K562 (cell line): ENCODE results near the gene VAT1L. TPM values are rescaled to one million over a fixed set of nuclear protein-coding genes. Genes with fewer than 3 reads are reported as not detected.

ENCODE experiments used
- ATAC-seq: fragments of 200-7000 bp; cut with Tn5 transposase; 3 replicates; pipeline ENCODE4 v1.9.1; 2020; ENCODE audit warnings: moderate library complexity
- BruUV-seq: library from RNA; stranded (reverse); fragments of 400-500 nt; replicated peaks from 2 replicates; lab custom pipeline; 2021; lab: Mats Ljungman, UMichigan
- CTCF ChIA-PET: fragments of 300-600 bp; formaldehyde crosslinking; extraction: SDS; loops from one replicate; lab custom pipeline; 2021; ENCODE audit warnings: low intra/inter-chr PET ratio; lab: Yijun Ruan, JAX
- POLR2A ChIA-PET: fragments of 300-600, 350-650 bp; sonication (Branson Sonifier 250); formaldehyde crosslinking; extraction: SDS; loops from one replicate; lab custom pipeline; 2021; ENCODE audit warnings: antibody characterized with exemption, inconsistent platforms; lab: Yijun Ruan, JAX
- DNase-seq, 4 experiments: peaks; one replicate each; pipeline versions ENCODE4 v3.0.0 to v3.0.0-alpha.2; 2011 to 2018; ENCODE audit warnings: low spot score in 3 of 4, mixed read lengths in 3 of 4; ENCODE audit errors: extremely low read depth in 1 of 4
- FAIRE-seq: peaks from 2 replicates; lab custom pipeline; 2011; peaks lifted over from hg19 to GRCh38; lab: Jason Lieb, UNC
- H2AFZ ChIP-seq: 2 replicates; pipeline ENCODE4 v1.6.0; 2011; ENCODE audit warnings: low read depth, low read length, control low read depth, inconsistent platforms
- H3K27ac ChIP-seq: fragments of 200-600 bp; 3 replicates; pipeline ENCODE4 v1.8.0; 2011; ENCODE audit warnings: low read depth, mild to moderate bottlenecking, control low read depth, inconsistent platforms, low read length, moderate library complexity, mixed read lengths; ENCODE audit errors: extremely low read depth
- H3K27me3 ChIP-seq, 2 experiments: fragments of 300-600 bp in 1 of 2; 2 replicates in 1 of 2; 3 replicates in 1 of 2; pipeline versions ENCODE4 v1.6.0 to v1.8.0; 2011; ENCODE audit warnings: inconsistent platforms in 2 of 2, low read length in 2 of 2, mild to moderate bottlenecking in 1 of 2, mixed read lengths in 1 of 2, moderate library complexity in 1 of 2; ENCODE audit not compliant: control insufficient read depth in 2 of 2, insufficient read depth in 2 of 2
- H3K36me3 ChIP-seq: fragments of 300-600 bp; 3 replicates; pipeline ENCODE4 v1.8.0; 2011; ENCODE audit warnings: mild to moderate bottlenecking, low read length, inconsistent platforms; ENCODE audit not compliant: control insufficient read depth, insufficient read depth
- H3K4me1 ChIP-seq, 2 experiments: fragments of 200-600 bp in 1 of 2; replicated peaks in 1 of 2; 2 replicates in 1 of 2; 3 replicates in 1 of 2; pipeline versions ENCODE4 v1.5.1 to v1.8.0; 2011; ENCODE audit warnings: inconsistent platforms in 2 of 2, low read length in 2 of 2, mild to moderate bottlenecking in 1 of 2, mixed read lengths in 1 of 2, moderate library complexity in 1 of 2; ENCODE audit not compliant: control insufficient read depth in 2 of 2, insufficient read depth in 2 of 2
- H3K4me2 ChIP-seq: 2 replicates; pipeline ENCODE4 v1.6.1; 2011; ENCODE audit warnings: low read length, control low read depth, inconsistent platforms, mixed read lengths; ENCODE audit not compliant: insufficient read depth
- H3K4me3 ChIP-seq: fragments of 200-600 bp; sonication (generic), shearing (Covaris generic); 2 replicates; pipeline ENCODE4 v1.5.1; 2016; ENCODE audit warnings: control low read depth, inconsistent platforms
- H3K79me2 ChIP-seq: fragments of 200-600 bp; 3 replicates; pipeline ENCODE4 v1.8.0; 2011; ENCODE audit warnings: low read length, inconsistent platforms; ENCODE audit not compliant: control insufficient read depth, insufficient read depth
- H3K9ac ChIP-seq, 2 experiments: 2 replicates each; pipeline versions ENCODE4 v1.6.0 to v1.6.1; 2011; ENCODE audit warnings: low read depth in 2 of 2, low read length in 2 of 2, control low read depth in 1 of 2, inconsistent platforms in 1 of 2, mild to moderate bottlenecking in 1 of 2, mixed read lengths in 1 of 2; ENCODE audit not compliant: insufficient read depth in 1 of 2
- H3K9me1 ChIP-seq: one replicate; pipeline ENCODE4 v1.6.0; 2011; ENCODE audit warnings: inconsistent platforms, mild to moderate bottlenecking, low read length, moderate library complexity; ENCODE audit not compliant: control insufficient read depth, insufficient read depth
- H3K9me3 ChIP-seq: replicated peaks from 2 replicates; pipeline ENCODE4 v1.5.1; 2011; ENCODE audit warnings: low read depth, low read length, inconsistent platforms; ENCODE audit not compliant: control insufficient read depth, insufficient read depth
- H4K20me1 ChIP-seq: replicated peaks from 2 replicates; pipeline ENCODE4 v1.6.1; 2011; ENCODE audit warnings: low read length, inconsistent platforms, mixed read lengths; ENCODE audit not compliant: control insufficient read depth, insufficient read depth
- ADNP ChIP-seq: fragments of 200-800 bp; sonication (Bioruptor generic); IDR thresholded peaks from 2 replicates; pipeline ENCODE4 v1.6.1; 2016; ENCODE audit warnings: missing genetic modification characterization, missing compliant biosample characterization
- EGR1 ChIP-seq: fragments of 450-650 bp; conservative IDR thresholded peaks from 2 replicates; pipeline ENCODE4 v1.6.1; 2017; ENCODE audit warnings: mild to moderate bottlenecking
- JUN ChIP-seq, 2 experiments: sonication (generic) in 1 of 2; formaldehyde crosslinking in 1 of 2; IDR thresholded peaks; 2 replicates each; pipeline versions ENCODE4 v1.6.1 to v1.8.0; 2012 to 2022; ENCODE audit warnings: borderline replicate concordance in 2 of 2, mild to moderate bottlenecking in 2 of 2, improper control_type of control experiment in 1 of 2, low read depth in 1 of 2, low read length in 1 of 2, missing genetic modification reagents in 1 of 2
- JUND ChIP-seq, 2 experiments: IDR thresholded peaks; 2 replicates in 1 of 2; 3 replicates in 1 of 2; pipeline ENCODE4 v1.6.1; 2011; ENCODE audit warnings: borderline replicate concordance in 2 of 2, low read depth in 2 of 2, low read length in 2 of 2, improper control_type of control experiment in 1 of 2, missing biosample characterization in 1 of 2, missing genetic modification characterization in 1 of 2, missing genetic modification reagents in 1 of 2
- LCOR ChIP-seq: sonication (generic); formaldehyde crosslinking; IDR thresholded peaks from 2 replicates; pipeline ENCODE4 v1.8.0; 2022; ENCODE audit warnings: mild to moderate bottlenecking, missing genetic modification reagents
- PBX2 ChIP-seq, 2 experiments: IDR thresholded peaks in 1 of 2; conservative IDR thresholded peaks in 1 of 2; 2 replicates each; pipeline ENCODE4 v1.6.1; 2016; ENCODE audit warnings: low read depth in 2 of 2, mild to moderate bottlenecking in 1 of 2, missing compliant biosample characterization in 1 of 2, missing genetic modification characterization in 1 of 2, moderate library complexity in 1 of 2
- POLR2B ChIP-seq: fragments of 450-650 bp; IDR thresholded peaks from 2 replicates; pipeline ENCODE4 v1.6.1; 2018; ENCODE audit warnings: low read depth; ENCODE audit not compliant: partially characterized antibody
- RERE ChIP-seq: sonication (generic); formaldehyde crosslinking; IDR thresholded peaks from 2 replicates; pipeline ENCODE4 v1.8.0; 2023; ENCODE audit warnings: missing genetic modification reagents, mild to moderate bottlenecking, borderline replicate concordance
- RFX5 ChIP-seq: IDR thresholded peaks from 2 replicates; pipeline ENCODE4 v1.6.1; 2011; ENCODE audit warnings: low read depth, mild to moderate bottlenecking, improper control_type of control experiment, low read length
- THRAP3 ChIP-seq: fragments of 450-650 bp; IDR thresholded peaks from 2 replicates; pipeline ENCODE4 v1.6.1; 2016; ENCODE audit warnings: mild to moderate bottlenecking, inconsistent platforms, borderline replicate concordance
- ZNF764 ChIP-seq: fragments of 250-450 bp; sonication (Bioruptor Pico); IDR thresholded peaks from 2 replicates; pipeline ENCODE4 v1.4.0; 2020; ENCODE audit warnings: low read depth, mild to moderate bottlenecking, moderate library complexity
- WGBS: fragments of 100-300 bp; shearing (Covaris generic); methylation state at CpG from one replicate; pipeline ENCODE4 v1.1.6; 2016; ENCODE audit warnings: low coverage, mixed read lengths; ENCODE audit not compliant: insufficient coverage; ENCODE audit errors: missing lambda C conversion rate; 5-methylcytosine and 5-hydroxymethylcytosine counted together
- in situ Hi-C: fragments of 300-500 bp; cut with MboI; formaldehyde crosslinking; loops from 4 replicates; pipeline ENCODE4 v1.15.0; 2018; ENCODE audit warnings: inconsistent platforms, mixed read lengths
- intact Hi-C: fragments of 100-400 bp; cut with micrococcal nuclease; formaldehyde crosslinking; loops from 2 replicates; pipeline ENCODE4 v1.14.2; 2022
- polyA plus RNA-seq, 8 experiments: library from polyadenylated mRNA; depleted of rRNA in 4 of 8; stranded (reverse) in 5 of 8; unstranded in 3 of 8; fragments of >200 nt; fragmentation: Nextera tagmentation in 2 of 8; fragmentation: Illumina TruSeq in 1 of 8; extraction: Ambion mirVana in 2 of 8; extraction: Trizol in 1 of 8; gene quantifications; 2 replicates each; pipeline versions ENCODE4 v1.2.1 to v1.2.3, GENCODE V29; 2011 to 2014; ENCODE audit warnings: inconsistent platforms in 1 of 8, missing spikeins in 1 of 8
- total RNA-seq, 7 experiments: library from RNA; depleted of rRNA in 6 of 7; stranded (reverse); fragments of >200 nt in 6 of 7; fragmentation: Illumina TruSeq in 2 of 7; extraction: Trizol in 2 of 7; gene quantifications; 2 replicates each; pipeline versions ENCODE4 v1.2.1 to v1.2.3, GENCODE V29; 2011 to 2021; ENCODE audit warnings: low replicate concordance in 1 of 7
- TF ChIP-seq, protein P1 (sequence below), 2 experiments: fragments of 450-650 bp in 1 of 2; sonication (generic) in 1 of 2; formaldehyde crosslinking; conservative IDR thresholded peaks; 2 replicates each; pipeline versions ENCODE4 v1.4.0 to v1.8.1; 2020 to 2022; ENCODE audit warnings: mild to moderate bottlenecking in 1 of 2, missing genetic modification reagents in 1 of 2

VAT1L gene
- total and polyA plus RNA-seq, 9 of the 15 experiments (the other 6 are each of a cell fraction or from before 2014, with no cell fraction given), result 0.01 TPM; not detected in 8

GRCh38 chr16:77960766-77961165, 172.4 kb downstream of the VAT1L start:
- H3K4me3 ChIP-seq, result no peak overlapping the region
- no peaks in the 10 kb centered on the region for H3K36me3 ChIP-seq
- FAIRE-seq (no peak), ATAC-seq (no peak), DNase-seq (no peak)
- H3K9ac ChIP-seq, result no peak overlapping the region
- intact Hi-C loops (no loop called here), in situ Hi-C loops (loop anchor here (25.0 kb wide), 1 partner anchor 723 kb away; no protein-coding TSS in a partner anchor)
- H4K20me1 ChIP-seq, result no peaks in the 10 kb centered on the region
- ChIA-PET CTCF (no interaction called here), POLR2A (no interaction called here)
- no peaks in the 10 kb centered on the region for H3K79me2 ChIP-seq
- WGBS, result 2% methylated on average over 5 of the region's 5 CpGs
- H3K9me3 ChIP-seq, result no peaks in the 10 kb centered on the region
- H3K4me2 ChIP-seq, result no peak overlapping the region
- no peaks in the 10 kb centered on the region; a peak in 2 of 5 replicates for H3K27me3 ChIP-seq
- H3K27ac ChIP-seq, result no peak overlapping the region
- no peaks in the 10 kb centered on the region for H3K9me1 ChIP-seq
- no TSS peak for BruUV-seq
- H2AFZ ChIP-seq, result no peak overlapping the region
- no peaks in the 10 kb centered on the region for H3K4me1 ChIP-seq
- no peak for TF ChIP-seq EGR1
- no peak for TF ChIP-seq JUND (IDR thresholded peaks at IDR 0.05; ENCODE audit: borderline replicate concordance, low read depth, low read length)
- TF ChIP-seq JUND (tag; IDR thresholded peaks at IDR 0.05; ENCODE audit: borderline replicate concordance, low read depth, low read length), result no peak
- TF ChIP-seq LCOR, result no peak
- no peak for TF ChIP-seq ADNP (tag)
- no peak for TF ChIP-seq PBX2 (CRISPR knock-in tag; IDR thresholded peaks at IDR 0.05; ENCODE audit: low read depth)
- no peak for TF ChIP-seq PBX2 (tag; conservative IDR thresholded peaks at IDR 0.05; ENCODE audit: low read depth)
- no peak for TF ChIP-seq ZNF764 (CRISPR knock-in tag)
- TF ChIP-seq, protein P1, sequence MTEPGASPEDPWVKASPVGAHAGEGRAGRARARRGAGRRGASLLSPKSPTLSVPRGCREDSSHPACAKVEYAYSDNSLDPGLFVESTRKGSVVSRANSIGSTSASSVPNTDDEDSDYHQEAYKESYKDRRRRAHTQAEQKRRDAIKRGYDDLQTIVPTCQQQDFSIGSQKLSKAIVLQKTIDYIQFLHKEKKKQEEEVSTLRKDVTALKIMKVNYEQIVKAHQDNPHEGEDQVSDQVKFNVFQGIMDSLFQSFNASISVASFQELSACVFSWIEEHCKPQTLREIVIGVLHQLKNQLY (CRISPR knock-in tag; conservative IDR thresholded peaks at IDR 0.05), result no peak
- no peak for TF ChIP-seq RFX5
- no peak for TF ChIP-seq JUN (IDR thresholded peaks at IDR 0.05; ENCODE audit: borderline replicate concordance, low read depth, low read length)
- TF ChIP-seq JUN (CRISPR knock-in tag; IDR thresholded peaks at IDR 0.05; ENCODE audit: borderline replicate concordance), result no peak
- TF ChIP-seq THRAP3, result no peak
- TF ChIP-seq POLR2B, result no peak
- TF ChIP-seq RERE (CRISPR knock-in tag), result no peak
